Measurements from ENCODE around the gene GINS1.

- TF ChIP-seq POLR2A (IDR thresholded peaks at IDR 0.05) (no peak), CTCF (IDR thresholded peaks at IDR 0.05) (no peak)
Measured at GRCh38 chr20:25481235-25481917, 73.9 kb downstream of the GINS1 start.
